ENCODE data around the gene ATP1A4. TPM values are rescaled to one million over a fixed set of nuclear protein-coding genes. Genes with fewer than 3 reads are reported as not detected.

The ATP1A4 gene
- polyA plus RNA-seq, 3 donors, result 1.00 to 16.0 TPM; not detected in 1

DNA sequence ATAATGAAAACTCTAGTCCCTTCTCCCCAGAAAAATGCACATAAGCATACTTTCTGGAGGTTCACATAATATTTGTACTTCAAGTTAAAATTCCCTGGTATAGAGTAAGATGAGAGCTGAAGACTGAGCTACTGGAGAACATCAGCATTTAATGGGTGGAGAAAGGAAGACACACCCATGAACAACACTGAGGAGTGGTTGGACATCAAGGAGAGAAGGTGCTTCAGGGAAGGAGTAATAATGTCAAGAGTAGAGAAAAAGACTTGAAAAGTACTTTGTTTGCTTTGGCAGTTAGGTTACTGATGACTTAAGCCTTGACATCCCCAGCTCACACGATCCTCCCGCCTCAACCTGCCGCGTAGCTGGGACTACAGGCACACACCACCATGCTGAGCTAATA, 75.6 kb downstream of the ATP1A4 start:
- 100% methylated on average over 4 of the region's 4 CpGs for WGBS (ENCODE audit: insufficient coverage)
- Histone ChIP-seq H3K79me2 (ENCODE audit: insufficient read depth, low read length) (no peaks in the 10 kb centered on the region), H3K4me1 (ENCODE audit: control insufficient read depth in 1 of 2, insufficient read depth in 2 of 2, low read length in 2 of 2) (no peaks in the 10 kb centered on the region), H2AFZ (ENCODE audit: insufficient read depth, low read depth, low read length, poor library complexity, severe bottlenecking) (no peak overlapping the region), H4K20me1 (ENCODE audit: insufficient read depth, low read length) (no peaks in the 10 kb centered on the region), H3K9ac (ENCODE audit: insufficient read depth, low read length, poor library complexity, severe bottlenecking) (no peak overlapping the region), H3K36me3 (replicated peaks in 1 of 2; ENCODE audit: control insufficient read depth in 1 of 2, insufficient read depth in 2 of 2, low read length in 2 of 2) (peaks cover 99 to 100% of the 10 kb centered on the region in 2 donors), H3K9me3 (replicated peaks in 1 of 2; ENCODE audit: control insufficient read depth in 1 of 2, insufficient read depth in 1 of 2, low read length in 2 of 2) (no peaks in the 10 kb centered on the region), H3K27me3 (ENCODE audit: control insufficient read depth in 2 of 2, insufficient read depth in 2 of 2, low read length in 2 of 2) (no peaks in the 10 kb centered on the region), H3K27ac (ENCODE audit: low read depth in 1 of 2, low read length in 2 of 2) (no peak overlapping the region), H3K4me2 (replicated peaks; ENCODE audit: extremely low read depth, low read length, poor library complexity, severe bottlenecking) (no peak overlapping the region), H3K4me3 (replicated peaks in 1 of 3; ENCODE audit: low read depth in 2 of 3, low read length in 3 of 3) (no peak overlapping the region)
- Mint-ChIP-seq H3K27ac (peak overlapping the region in 1 of 7 donors; percentile 15), H3K27me3 (ENCODE audit: low read depth in 3 of 3) (no peaks in the 10 kb centered on the region), H3K36me3 (peaks cover 41 to 76% of the 10 kb centered on the region in 2 donors), H3K9me3 (no peaks in the 10 kb centered on the region), H3K4me3 (no peak overlapping the region), H3K4me1 (no peaks in the 10 kb centered on the region)
- DNase-seq, result no peak
- intact Hi-C loops (cut with micrococcal nuclease), result no loop called here
- TF ChIP-seq, protein P1, sequence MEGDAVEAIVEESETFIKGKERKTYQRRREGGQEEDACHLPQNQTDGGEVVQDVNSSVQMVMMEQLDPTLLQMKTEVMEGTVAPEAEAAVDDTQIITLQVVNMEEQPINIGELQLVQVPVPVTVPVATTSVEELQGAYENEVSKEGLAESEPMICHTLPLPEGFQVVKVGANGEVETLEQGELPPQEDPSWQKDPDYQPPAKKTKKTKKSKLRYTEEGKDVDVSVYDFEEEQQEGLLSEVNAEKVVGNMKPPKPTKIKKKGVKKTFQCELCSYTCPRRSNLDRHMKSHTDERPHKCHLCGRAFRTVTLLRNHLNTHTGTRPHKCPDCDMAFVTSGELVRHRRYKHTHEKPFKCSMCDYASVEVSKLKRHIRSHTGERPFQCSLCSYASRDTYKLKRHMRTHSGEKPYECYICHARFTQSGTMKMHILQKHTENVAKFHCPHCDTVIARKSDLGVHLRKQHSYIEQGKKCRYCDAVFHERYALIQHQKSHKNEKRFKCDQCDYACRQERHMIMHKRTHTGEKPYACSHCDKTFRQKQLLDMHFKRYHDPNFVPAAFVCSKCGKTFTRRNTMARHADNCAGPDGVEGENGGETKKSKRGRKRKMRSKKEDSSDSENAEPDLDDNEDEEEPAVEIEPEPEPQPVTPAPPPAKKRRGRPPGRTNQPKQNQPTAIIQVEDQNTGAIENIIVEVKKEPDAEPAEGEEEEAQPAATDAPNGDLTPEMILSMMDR (IDR thresholded peaks at IDR 0.05), result no peak

DNA sequence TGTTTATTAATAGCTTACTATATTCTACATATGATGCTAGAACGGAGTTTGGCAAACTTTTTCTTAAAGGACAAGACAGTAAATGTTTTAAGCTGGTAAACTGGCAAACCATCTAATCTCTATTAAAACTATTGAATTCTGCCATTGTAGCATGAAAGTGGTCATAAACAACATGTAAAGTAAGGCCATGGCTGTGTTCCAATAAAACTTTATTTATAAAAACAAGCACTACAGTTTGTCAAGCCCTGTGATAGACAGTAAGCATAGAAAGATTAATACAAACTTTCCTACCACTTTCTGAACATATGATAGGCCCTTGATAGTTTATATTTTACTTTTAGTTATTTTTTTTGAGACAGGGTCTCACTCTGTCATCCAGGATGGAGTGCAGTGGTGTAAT, 76.2 kb downstream of the ATP1A4 start:
- Histone ChIP-seq H3K27me3 (ENCODE audit: control insufficient read depth in 2 of 2, insufficient read depth in 2 of 2, low read length in 2 of 2) (no peaks in the 10 kb centered on the region), H3K79me2 (ENCODE audit: insufficient read depth, low read length) (no peaks in the 10 kb centered on the region), H4K20me1 (ENCODE audit: insufficient read depth, low read length) (no peaks in the 10 kb centered on the region), H2AFZ (ENCODE audit: insufficient read depth, low read depth, low read length, poor library complexity, severe bottlenecking) (no peak overlapping the region), H3K4me1 (ENCODE audit: control insufficient read depth in 1 of 2, insufficient read depth in 2 of 2, low read length in 2 of 2) (no peaks in the 10 kb centered on the region), H3K9ac (ENCODE audit: insufficient read depth, low read length, poor library complexity, severe bottlenecking) (no peak overlapping the region), H3K36me3 (replicated peaks in 1 of 2; ENCODE audit: control insufficient read depth in 1 of 2, insufficient read depth in 2 of 2, low read length in 2 of 2) (peaks cover 96 to 100% of the 10 kb centered on the region in 2 donors), H3K9me3 (replicated peaks in 1 of 2; ENCODE audit: control insufficient read depth in 1 of 2, insufficient read depth in 1 of 2, low read length in 2 of 2) (no peaks in the 10 kb centered on the region), H3K27ac (ENCODE audit: low read depth in 1 of 2, low read length in 2 of 2) (no peak overlapping the region), H3K4me2 (replicated peaks; ENCODE audit: extremely low read depth, low read length, poor library complexity, severe bottlenecking) (no peak overlapping the region), H3K4me3 (replicated peaks in 1 of 3; ENCODE audit: low read depth in 2 of 3, low read length in 3 of 3) (no peak overlapping the region)
- TF ChIP-seq, protein P1 (IDR thresholded peaks at IDR 0.05), result no peak
- Mint-ChIP-seq H3K27ac (no peak overlapping the region), H3K36me3 (peaks cover 46 to 71% of the 10 kb centered on the region in 2 donors), H3K9me3 (no peaks in the 10 kb centered on the region), H3K4me3 (no peak overlapping the region), H3K4me1 (no peaks in the 10 kb centered on the region), H3K27me3 (ENCODE audit: low read depth in 3 of 3) (no peaks in the 10 kb centered on the region)
- intact Hi-C loops (cut with micrococcal nuclease), result no loop called here
- no CpG with 5 or more reads among the region's 1 CpG for WGBS (ENCODE audit: insufficient coverage)
- DNase-seq, result no peak
